ENCODE data around the gene CCDC148.

Gene CCDC148

GRCh38 chr2:158456309-158457066, at the start of gene CCDC148, which contains the start of gene PKP4:
CCDC148 (minus strand) TSS chr2:158456753; CDS start chr2:158456439, 314 bp downstream.
PKP4 (plus strand) TSS chr2:158456952; CDS start chr2:158533185, 76,233 bp downstream.
- DNase-seq (ENCODE audit: low read depth), result peak; percentile 83

DNA sequence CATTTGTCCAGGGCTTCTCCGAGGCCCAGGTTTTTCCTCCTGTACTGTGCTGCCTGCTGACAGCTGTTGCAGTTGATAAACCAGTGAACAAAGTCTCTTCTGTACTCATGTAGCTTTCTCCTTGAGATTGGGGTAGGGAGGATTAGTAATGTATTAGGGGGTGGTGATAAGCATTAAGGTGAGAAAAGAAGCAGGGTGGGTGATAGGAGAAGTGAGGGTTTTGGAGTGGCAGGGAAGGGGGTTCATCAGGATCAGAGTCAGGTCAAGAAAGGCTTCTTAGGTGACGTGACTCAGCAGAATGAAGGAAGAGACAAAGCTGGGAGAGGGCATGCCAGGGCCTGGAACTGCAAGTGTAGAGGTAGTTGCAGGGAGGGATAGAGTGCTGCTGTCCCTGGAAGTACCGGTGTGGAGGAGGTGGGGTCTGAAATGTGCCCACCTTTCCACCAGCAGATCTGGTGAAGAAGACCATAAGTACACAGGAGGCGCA, 48.9 kb upstream of the CCDC148 start:
- no peak for DNase-seq (ENCODE audit: low read depth)

- no peak for DNase-seq (ENCODE audit: low read depth)
These were observed 47.5 kb upstream of the CCDC148 start for GRCh38 chr2:158504088-158504487.

DNA sequence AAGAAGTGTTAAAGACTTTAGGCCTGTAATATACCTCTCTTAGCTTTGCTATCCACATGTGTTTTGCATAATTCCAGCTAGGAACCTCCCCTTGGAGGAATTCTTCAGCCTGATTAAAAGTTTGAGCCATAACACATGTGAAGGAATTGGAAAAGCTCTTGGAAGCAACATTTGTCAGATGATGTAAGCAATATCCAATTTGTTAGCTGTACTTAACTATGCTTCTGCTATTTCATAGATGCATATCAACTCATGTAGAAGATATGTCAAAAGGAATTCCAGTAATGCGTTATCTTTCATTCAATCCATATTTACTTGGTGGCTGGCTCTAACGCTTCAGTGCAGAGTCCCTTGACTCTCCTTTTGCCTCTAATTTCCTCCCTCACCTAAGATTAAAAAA, 46.4 kb upstream of the CCDC148 start:
- DNase-seq (ENCODE audit: low read depth), result no peak

DNA sequence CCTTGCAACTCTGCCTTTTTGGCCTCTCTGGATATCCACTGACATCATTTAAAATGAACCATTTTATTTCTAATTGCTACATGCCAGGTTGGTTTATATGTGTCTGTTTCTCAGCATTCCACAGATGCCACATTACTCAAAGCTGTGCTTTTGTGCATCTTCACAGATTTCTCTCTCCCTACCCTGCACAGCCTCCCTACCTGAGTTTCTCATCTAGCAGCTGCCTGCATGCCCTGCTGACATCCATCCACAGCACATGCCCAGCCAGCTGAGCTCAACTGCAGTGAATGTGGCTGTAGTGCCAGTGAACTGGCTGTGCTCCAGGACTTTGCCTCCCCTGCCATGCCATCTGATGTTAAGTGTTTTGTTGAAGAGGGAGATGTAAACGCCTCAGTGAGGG, 44.7 kb upstream of the CCDC148 start:
- DNase-seq (ENCODE audit: low read depth), result no peak

GRCh38 chr2:158500333-158500732, 43.8 kb upstream of the CCDC148 start:
- no peak for DNase-seq (ENCODE audit: low read depth)

DNA sequence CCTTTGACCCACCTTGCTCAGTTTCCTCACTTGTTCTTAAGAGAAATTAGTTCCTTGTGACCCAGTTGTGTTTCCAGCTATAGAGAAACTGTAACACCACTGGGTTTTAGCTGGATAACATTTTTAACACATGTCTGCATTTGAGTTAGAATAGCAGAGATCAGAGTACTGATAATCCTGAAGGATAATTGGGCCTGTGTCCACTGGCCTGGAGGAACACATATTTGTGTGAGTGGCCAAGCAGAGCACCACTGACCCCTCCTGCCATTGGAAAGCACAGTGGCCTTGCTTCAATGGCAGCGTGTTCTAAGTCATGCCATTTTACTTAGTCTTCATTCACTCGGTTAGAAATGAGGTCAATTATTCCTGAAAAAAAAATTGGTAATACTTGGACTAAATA, 42.8 kb upstream of the CCDC148 start:
- DNase-seq (ENCODE audit: low read depth), result no peak

- no peak for DNase-seq (ENCODE audit: low read depth)
These were observed 42.2 kb upstream of the CCDC148 start for GRCh38 chr2:158498749-158499136.

- no peak for DNase-seq (ENCODE audit: low read depth)
These were observed 41.6 kb upstream of the CCDC148 start for GRCh38 chr2:158498043-158498748.

DNA sequence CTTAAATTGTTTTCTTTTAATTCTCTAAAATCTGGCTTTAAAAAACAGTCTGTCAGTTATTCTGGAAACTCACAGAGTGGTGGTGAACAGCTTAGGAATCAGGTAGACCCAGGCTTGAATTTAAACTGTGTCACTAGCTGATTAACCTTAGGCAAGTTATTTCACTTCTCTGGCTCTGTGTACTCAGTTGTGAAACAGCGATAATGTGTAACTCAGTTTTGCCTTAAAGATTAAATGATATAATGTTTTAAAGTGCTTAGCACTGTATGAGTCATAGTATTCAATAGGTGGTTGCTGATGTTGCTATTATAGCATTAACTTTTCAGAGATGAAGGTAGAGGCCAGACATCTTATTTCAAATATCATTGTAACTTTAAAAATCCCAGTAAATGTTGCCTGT, 40.9 kb upstream of the CCDC148 start:
- DNase-seq (ENCODE audit: low read depth), result no peak

- no peak for DNase-seq (ENCODE audit: low read depth)
These were observed 40.4 kb upstream of the CCDC148 start for GRCh38 chr2:158496986-158497385.

- no peak for DNase-seq (ENCODE audit: low read depth)
These were observed 38.6 kb upstream of the CCDC148 start for GRCh38 chr2:158495175-158495574.

DNA sequence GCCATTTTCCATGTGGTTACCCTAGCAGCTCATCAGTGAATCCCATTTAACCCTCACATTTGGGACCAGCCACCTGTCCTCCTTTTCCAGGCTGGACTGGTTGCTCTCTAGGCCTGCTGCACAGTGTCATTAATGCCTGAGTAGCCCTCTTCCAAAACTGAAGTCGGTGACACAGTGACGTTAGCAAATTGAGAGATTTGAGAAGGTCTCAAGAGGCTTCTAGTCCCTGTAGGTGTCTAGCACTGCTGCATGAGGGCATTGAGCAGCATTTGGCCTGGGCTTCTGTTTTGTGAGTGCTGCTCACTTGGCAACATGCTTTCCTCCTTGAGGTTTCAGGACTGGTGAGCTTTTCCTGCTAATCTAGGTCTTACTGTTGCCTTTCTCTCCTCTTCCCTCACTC, 36.9 kb upstream of the CCDC148 start:
- DNase-seq (ENCODE audit: low read depth), result no peak

GRCh38 chr2:158491072-158491471, 34.5 kb upstream of the CCDC148 start:
- no peak for DNase-seq (ENCODE audit: low read depth)

- no peak for DNase-seq (ENCODE audit: low read depth)
These were observed 33.0 kb upstream of the CCDC148 start for GRCh38 chr2:158489366-158490112.

GRCh38 chr2:158488442-158489216, 32.1 kb upstream of the CCDC148 start:
- DNase-seq (ENCODE audit: low read depth), result no peak

- DNase-seq (ENCODE audit: low read depth), result no peak
These were observed 30.9 kb upstream of the CCDC148 start for GRCh38 chr2:158487419-158487818.

GRCh38 chr2:158486970-158487325, 30.4 kb upstream of the CCDC148 start:
- DNase-seq (ENCODE audit: low read depth), result no peak

DNA sequence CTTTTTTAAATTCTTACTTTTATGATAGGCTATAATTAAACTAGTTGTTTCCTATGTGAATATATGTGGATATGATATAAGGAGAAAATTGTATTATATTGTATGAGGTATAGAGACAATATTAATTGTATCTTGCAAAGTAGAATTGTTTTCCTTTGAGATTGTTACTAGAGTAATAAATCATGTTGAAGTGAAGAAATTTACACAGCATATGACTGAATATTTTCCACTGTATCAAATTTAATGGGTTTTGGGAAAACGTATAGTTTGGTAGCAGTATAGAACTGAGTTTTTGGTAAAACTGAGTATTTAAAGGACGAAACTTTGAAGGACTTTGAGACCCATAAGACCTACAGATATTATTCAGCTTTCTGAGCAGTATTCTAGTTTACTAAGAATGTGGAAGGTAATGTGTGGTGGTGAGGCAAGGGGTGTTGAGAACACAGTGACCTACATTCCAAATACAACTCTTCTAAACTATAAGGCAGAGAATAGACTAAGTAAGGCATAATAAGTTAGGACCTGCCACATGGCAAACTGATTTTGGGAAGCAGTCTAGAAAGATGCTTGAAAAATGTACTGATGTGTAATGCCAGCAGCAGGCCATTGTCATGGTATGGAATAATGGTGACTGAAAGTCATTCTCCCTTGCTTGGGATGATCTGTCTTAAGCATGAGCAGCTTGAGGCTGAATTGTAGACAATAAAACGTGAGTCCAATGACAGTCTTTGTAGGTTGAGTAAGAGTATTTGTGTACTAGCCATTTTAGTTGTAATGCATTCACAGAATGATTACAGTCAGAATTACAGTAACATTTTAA, 29.8 kb upstream of the CCDC148 start:
- no peak for DNase-seq (ENCODE audit: low read depth)

DNA sequence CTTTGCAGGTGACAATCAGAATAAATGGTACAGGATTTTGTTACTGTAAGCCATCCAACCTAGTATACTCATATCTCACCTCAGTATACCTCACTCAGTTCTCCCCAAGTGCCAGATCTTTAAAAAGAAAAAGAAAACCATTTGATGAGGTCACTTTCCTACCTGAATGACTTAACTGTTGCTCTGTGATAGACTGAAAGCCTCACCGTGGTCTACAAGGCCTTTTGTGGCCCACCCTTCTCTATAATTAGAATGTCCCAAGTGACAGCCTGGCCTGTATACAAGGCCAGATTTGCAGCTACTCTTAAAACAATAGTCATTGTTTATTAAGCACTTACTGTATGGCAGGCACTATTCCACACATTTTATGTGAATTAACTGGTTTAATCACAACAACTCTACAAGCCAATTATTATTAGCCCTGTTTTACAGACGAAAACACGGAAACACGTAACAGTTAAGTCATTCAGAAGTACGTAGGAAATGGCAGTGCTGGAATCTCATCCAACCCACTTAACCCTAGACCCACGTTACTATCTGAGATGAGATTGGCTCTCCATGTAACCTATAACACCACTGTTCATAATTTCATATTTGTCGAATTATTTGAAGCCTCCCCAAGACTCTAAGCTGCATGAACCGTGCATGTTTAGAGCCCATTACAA, 28.5 kb upstream of the CCDC148 start:
- no peak for DNase-seq (ENCODE audit: low read depth)

GRCh38 chr2:158482594-158482993, 26.0 kb upstream of the CCDC148 start:
- no peak for DNase-seq (ENCODE audit: low read depth)

Data from stimulated activated CD8-positive, alpha-beta memory T cell treated with anti-CD3 and anti-CD28 coated beads, Interleukin-12 subunit alpha, Interleukin-12 subunit beta, amount 100 ng/mL, for 4 hours (primary cell).